HepG2 (cell line): ENCODE data around the gene UNKL. TPM values are rescaled to one million over a fixed set of nuclear protein-coding genes. Genes with fewer than 3 reads are reported as not detected.

Experiments
- ATAC-seq: fragments of 200-7000 bp; cut with Tn5 transposase; 3 replicates; pipeline ENCODE4 v1.9.1; 2020; ENCODE audit warnings: mild to moderate bottlenecking, moderate library complexity
- BruUV-seq: library from RNA; stranded (reverse); fragments of 400-500 nt; replicated peaks from 2 replicates; lab custom pipeline; 2021; lab: Mats Ljungman, UMichigan
- CTCF ChIA-PET: fragments of 300-600 bp; formaldehyde crosslinking; extraction: SDS; loops from one replicate; lab custom pipeline; 2021; ENCODE audit warnings: low total read pairs, inconsistent platforms, low intra/inter-chr PET ratio; lab: Yijun Ruan, JAX
- POLR2A ChIA-PET: fragments of 350-600 bp; sonication (Branson Sonifier 250); formaldehyde crosslinking; loops from one replicate; lab custom pipeline; 2020; ENCODE audit warnings: antibody characterized with exemption, inconsistent platforms; lab: Yijun Ruan, JAX
- DNase-seq: peaks from one replicate; pipeline ENCODE4 v3.0.0-alpha.2; 2015; ENCODE audit warnings: low spot score
- FAIRE-seq: peaks from 3 replicates; lab custom pipeline; 2011; peaks lifted over from hg19 to GRCh38; lab: Jason Lieb, UNC
- H2AFZ ChIP-seq: one replicate; pipeline ENCODE4 v1.6.1; 2011; ENCODE audit warnings: low read length, inconsistent platforms
- H3K27ac ChIP-seq: fragments of 300-600 bp; 3 replicates; pipeline ENCODE4 v1.8.0; 2011; ENCODE audit warnings: mixed run types, mild to moderate bottlenecking, mixed read lengths, low read length, inconsistent platforms; ENCODE audit not compliant: insufficient read depth; ENCODE audit errors: extremely low read length
- H3K27me3 ChIP-seq, 2 experiments: fragments of 200-600 bp in 1 of 2; 2 replicates in 1 of 2; 3 replicates in 1 of 2; pipeline versions ENCODE4 v1.6.0 to v1.8.0; 2011; ENCODE audit warnings: low read length in 2 of 2, mild to moderate bottlenecking in 2 of 2, moderate library complexity in 2 of 2, inconsistent platforms in 1 of 2; ENCODE audit not compliant: insufficient read depth in 2 of 2, control insufficient read depth in 1 of 2
- H3K36me3 ChIP-seq, 2 experiments: fragments of 200-600 bp in 1 of 2; replicated peaks in 1 of 2; 2 replicates in 1 of 2; 3 replicates in 1 of 2; pipeline versions ENCODE4 v1.5.1 to v1.8.0; 2011; ENCODE audit warnings: low read length in 2 of 2, inconsistent platforms in 1 of 2; ENCODE audit not compliant: insufficient read depth in 2 of 2, control insufficient read depth in 1 of 2
- H3K4me1 ChIP-seq: 2 replicates; pipeline ENCODE4 v1.5.1; 2012; ENCODE audit warnings: low read length, inconsistent platforms; ENCODE audit not compliant: insufficient read depth
- H3K4me2 ChIP-seq: 2 replicates; pipeline ENCODE4 v1.6.0; 2011; ENCODE audit warnings: low read depth, low read length, inconsistent platforms
- H3K4me3 ChIP-seq, 3 experiments: fragments of 200-600 bp in 1 of 3; sonication (generic), shearing (Covaris generic) in 1 of 3; replicated peaks in 1 of 3; 2 replicates each; pipeline ENCODE4 v1.5.1; 2011 to 2016; ENCODE audit warnings: low read length in 3 of 3, inconsistent platforms in 2 of 3, low read depth in 2 of 3, mild to moderate bottlenecking in 2 of 3, control low read depth in 1 of 3, mixed read lengths in 1 of 3; ENCODE audit not compliant: insufficient read depth in 1 of 3
- H3K79me2 ChIP-seq: one replicate; pipeline ENCODE4 v1.6.1; 2011; ENCODE audit warnings: low read length, inconsistent platforms; ENCODE audit not compliant: insufficient read depth
- H3K9ac ChIP-seq: 2 replicates; pipeline ENCODE4 v1.6.0; 2011; ENCODE audit warnings: mild to moderate bottlenecking, low read depth, low read length, inconsistent platforms; ENCODE audit not compliant: insufficient read depth
- H3K9me3 ChIP-seq: 2 replicates; pipeline ENCODE4 v1.5.1; 2012; ENCODE audit warnings: mild to moderate bottlenecking, low read length
- H4K20me1 ChIP-seq: 2 replicates; pipeline ENCODE4 v1.6.0; 2011; ENCODE audit warnings: inconsistent platforms, mild to moderate bottlenecking, low read length, moderate library complexity; ENCODE audit not compliant: insufficient read depth
- AGO2 ChIP-seq: fragments of 200-400 bp; formaldehyde crosslinking; optimal IDR thresholded peaks from 2 replicates; pipeline ENCODE3; 2017; ENCODE audit warnings: mild to moderate bottlenecking, low read depth, low read length, moderate library complexity
- MAFG ChIP-seq: sonication (generic); formaldehyde crosslinking; IDR thresholded peaks from 2 replicates; pipeline ENCODE4 v1.5.1; 2020; ENCODE audit warnings: mild to moderate bottlenecking, missing genetic modification reagents
- MBD4 ChIP-seq: IDR thresholded peaks from 2 replicates; pipeline ENCODE4 v1.6.1; 2012; ENCODE audit warnings: low read length, inconsistent platforms, borderline replicate concordance
- RFX3 ChIP-seq: IDR thresholded peaks from 2 replicates; pipeline ENCODE4 v1.6.1; 2016; ENCODE audit warnings: missing biosample characterization, missing genetic modification reagents
- ZNF614 ChIP-seq: IDR thresholded peaks from 2 replicates; pipeline ENCODE4 v1.6.1; 2018; ENCODE audit warnings: missing biosample characterization, missing genetic modification reagents, inconsistent platforms, borderline replicate concordance
- ZNF883 ChIP-seq: sonication (generic); formaldehyde crosslinking; IDR thresholded peaks from 2 replicates; pipeline ENCODE4 v1.5.1; 2020; ENCODE audit warnings: mild to moderate bottlenecking, missing genetic modification reagents; ENCODE audit errors: not compliant biosample characterization
- WGBS: methylation state at CpG from one replicate; pipeline ENCODE4 v1.1.6; 2017; ENCODE audit warnings: low lambda C conversion rate; 5-methylcytosine and 5-hydroxymethylcytosine counted together
- in situ Hi-C: cut with HindIII; loops from 2 replicates; pipeline ENCODE4 v1.10.0; 2017; ENCODE audit warnings: low pct_unique_long_range_greater_than_20kb; ENCODE audit not compliant: extremely low pct_ligation_motif_present
- intact Hi-C: fragments of 100-400 bp; cut with micrococcal nuclease; formaldehyde crosslinking; loops from one replicate; pipeline ENCODE4 v1.10.0; 2022; ENCODE audit not compliant: unreplicated experiment
- polyA plus RNA-seq, 8 experiments: library from polyadenylated mRNA; depleted of rRNA in 3 of 8; stranded (reverse) in 7 of 8; unstranded in 1 of 8; fragments of >200 nt; fragmentation: Illumina TruSeq in 4 of 8; extraction: Trizol in 4 of 8; gene quantifications; 2 replicates each; pipeline versions ENCODE4 v1.2.1 to v1.2.3, GENCODE V29; 2011 to 2016; ENCODE audit warnings: low read depth in 4 of 8, missing spikeins in 1 of 8, mixed read lengths in 1 of 8; ENCODE audit not compliant: insufficient read depth in 1 of 8
- total RNA-seq, 5 experiments: library from RNA; depleted of rRNA; stranded (reverse); fragments of >200 nt; fragmentation: Illumina TruSeq; extraction: Trizol; gene quantifications; 2 replicates each; pipeline ENCODE4 v1.2.3, GENCODE V29; 2016; ENCODE audit warnings: low read depth in 1 of 5

The UNKL gene
- total and polyA plus RNA-seq, 2 of the 13 experiments (the other 11 are each of a cell fraction or from before 2014, with no cell fraction given): 10.4 to 17.6 TPM

DNA sequence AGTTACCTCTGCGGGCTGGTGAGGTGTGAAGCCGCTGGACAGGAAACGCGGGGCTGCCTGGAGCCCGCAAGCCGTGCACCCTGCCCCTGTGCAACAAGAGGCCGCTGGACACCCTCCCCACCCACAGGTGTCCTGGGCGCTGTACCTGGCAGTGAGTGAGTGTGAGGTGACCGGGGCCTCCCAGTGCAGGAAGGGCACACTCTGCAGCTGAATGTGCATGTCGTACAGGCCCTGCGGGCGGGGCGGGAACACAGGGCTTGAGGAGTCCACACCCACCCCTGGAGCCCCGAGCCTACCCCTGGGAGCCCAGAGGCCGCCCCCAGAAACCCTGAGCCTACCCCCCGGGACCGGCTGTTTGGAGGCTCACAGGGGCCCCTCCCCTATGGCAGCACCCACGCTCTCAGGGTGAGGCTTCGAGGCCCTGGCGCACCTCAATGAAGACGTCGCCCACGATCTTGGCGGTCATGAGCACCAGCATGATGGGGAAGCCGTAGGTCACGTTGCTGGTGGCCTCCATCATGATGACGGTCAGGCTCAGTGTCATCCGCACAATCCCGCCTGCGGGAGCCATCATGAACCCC, 34.1 kb upstream of the UNKL start:
- CTCF ChIA-PET: no interaction called here

DNA sequence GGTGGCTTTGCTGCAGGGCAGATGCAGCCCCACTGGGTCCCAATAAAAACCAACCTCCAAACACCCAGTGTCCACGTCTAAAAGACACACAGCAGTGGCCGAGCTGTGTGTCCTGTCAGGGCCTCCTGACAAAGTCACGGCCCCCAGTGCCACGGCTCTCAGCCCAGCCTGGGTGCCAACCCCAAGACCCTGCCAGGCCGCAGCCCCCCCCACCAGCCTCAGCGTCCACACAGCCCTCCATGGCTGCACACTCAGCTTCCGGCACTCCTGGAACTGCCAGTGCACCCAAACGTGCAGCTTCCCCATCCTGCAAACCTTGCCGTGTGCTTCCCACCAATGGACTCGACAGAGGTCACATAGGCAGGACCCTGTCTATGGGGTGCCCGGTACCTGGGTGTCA, 33.5 kb upstream of the UNKL start:
- H3K4me3 ChIP-seq: no peak overlapping the region
- peaks cover 4% of the 10 kb centered on the region in 2 experiments; a peak in 2 of 5 replicates for H3K36me3 ChIP-seq
- CTCF ChIA-PET: no interaction called here
- BruUV-seq: no TSS peak
- POLR2A ChIA-PET: no interaction called here
- DNase-seq (no peak), ATAC-seq (no peak), FAIRE-seq (no peak)
- in situ Hi-C loops: no loop called here
- TF ChIP-seq AGO2 (peak; percentile 8), MAFG (CRISPR knock-in tag) (no peak)
- no peaks in the 10 kb centered on the region for H4K20me1 ChIP-seq
- no peak overlapping the region for H3K27ac ChIP-seq
- no peak overlapping the region for H2AFZ ChIP-seq
- H3K27me3 ChIP-seq: no peaks in the 10 kb centered on the region; a peak in 1 of 5 replicates
- intact Hi-C loops: no loop called here
- H3K4me2 ChIP-seq: no peak overlapping the region
- H3K79me2 ChIP-seq: no peaks in the 10 kb centered on the region
- WGBS: 94% methylated on average over 6 of the region's 11 CpGs
- H3K4me1 ChIP-seq: no peaks in the 10 kb centered on the region
- no peaks in the 10 kb centered on the region for H3K9me3 ChIP-seq
- H3K9ac ChIP-seq: no peak overlapping the region

More for the DNA sequence above, 34.1 kb upstream of the UNKL start:
- Histone ChIP-seq H3K4me3 (no peak overlapping the region), H3K27ac (no peak overlapping the region)
- no peak for TF ChIP-seq ZNF883 (CRISPR knock-in tag)
- TF ChIP-seq RFX3 (CRISPR knock-in tag): no peak
- no peak for TF ChIP-seq ZNF614
- no peak for TF ChIP-seq MBD4
- TF ChIP-seq, all 625 proteins: peak for 0
- DNase-seq: no peak
- no TSS peak for BruUV-seq
- Histone ChIP-seq H4K20me1 (no peaks in the 10 kb centered on the region), H3K4me2 (no peak overlapping the region), H2AFZ (no peak overlapping the region), H3K36me3 (peaks cover 4 to 7% of the 10 kb centered on the region in 2 experiments; a peak in 4 of 5 replicates), H3K4me1 (no peaks in the 10 kb centered on the region), H3K79me2 (no peaks in the 10 kb centered on the region), H3K27me3 (no peaks in the 10 kb centered on the region; a peak in 1 of 5 replicates), H3K9ac (no peak overlapping the region), H3K9me3 (no peaks in the 10 kb centered on the region)
- WGBS: 100% methylated on average over 9 of the region's 30 CpGs
- in situ Hi-C loops (no loop called here), intact Hi-C loops (no loop called here)
- no peak for FAIRE-seq
- POLR2A ChIA-PET: no interaction called here
- ATAC-seq: no peak
